Suppressor macrophage treated with lipopolysaccharide for 4 hours (primary cell): ENCODE measurements around the gene RBMS1.
"Not testable (repeated sequence)": the region's sequence is repeated elsewhere in the genome, so short reads cannot be mapped to it uniquely, and the experiment has no call there.

Source experiments
- DNase-seq: peaks from one replicate; pipeline ENCODE4 v3.0.0-alpha.2; 2020

Gene RBMS1

DNA sequence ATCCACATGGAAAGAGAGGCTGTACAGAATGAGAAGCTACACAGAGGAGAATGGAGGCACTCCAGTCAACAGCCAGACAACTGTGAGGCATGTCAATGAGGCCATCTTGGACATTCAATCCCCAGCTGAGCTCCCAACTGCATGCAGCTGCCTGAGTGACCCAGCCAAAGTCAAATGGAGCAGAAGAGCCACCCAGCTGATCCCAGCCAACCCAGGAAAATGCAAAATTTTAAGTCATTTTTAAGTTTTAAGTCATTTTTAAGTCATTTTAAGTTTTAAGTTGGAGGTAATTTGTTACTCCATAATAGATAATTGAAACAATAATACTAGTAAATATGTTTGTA lies 63.6 kb downstream of the RBMS1 start:
- DNase-seq = no peak

DNA sequence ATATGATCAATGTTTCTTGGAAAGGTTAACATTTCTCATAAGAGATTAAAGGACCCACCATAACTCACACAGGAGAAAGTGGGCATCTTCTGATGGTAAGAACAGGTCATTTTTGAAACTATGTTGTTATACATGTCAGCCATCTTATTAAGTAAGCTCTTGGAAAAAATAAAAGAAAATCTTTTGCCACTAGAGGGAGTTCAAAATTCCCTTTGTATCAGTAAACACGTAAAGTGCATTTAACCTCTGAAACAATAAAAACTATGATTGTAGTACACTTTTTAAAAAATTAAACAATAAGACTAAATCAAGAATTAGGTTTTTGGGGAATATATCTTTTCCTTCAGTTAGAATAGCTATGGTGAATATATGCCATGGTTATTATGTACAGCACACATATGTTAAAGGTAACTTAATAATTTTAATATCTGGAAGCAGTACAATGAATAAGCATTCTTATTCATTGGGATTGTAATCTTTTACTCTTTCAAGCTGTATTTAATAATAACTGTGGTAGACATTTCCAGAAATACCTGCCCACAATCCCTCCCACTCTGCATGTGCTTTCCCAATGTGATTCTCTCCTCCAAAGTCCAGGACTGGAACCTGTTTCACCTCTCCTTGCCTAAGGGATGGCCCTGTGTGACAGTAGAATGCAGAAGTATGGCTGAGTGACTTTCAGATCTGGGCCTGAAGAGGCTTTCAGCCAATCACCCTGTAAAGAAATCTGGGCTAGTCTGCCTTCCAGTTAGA lies 64.2 kb downstream of the RBMS1 start:
- DNase-seq = peak; percentile 81

DNA sequence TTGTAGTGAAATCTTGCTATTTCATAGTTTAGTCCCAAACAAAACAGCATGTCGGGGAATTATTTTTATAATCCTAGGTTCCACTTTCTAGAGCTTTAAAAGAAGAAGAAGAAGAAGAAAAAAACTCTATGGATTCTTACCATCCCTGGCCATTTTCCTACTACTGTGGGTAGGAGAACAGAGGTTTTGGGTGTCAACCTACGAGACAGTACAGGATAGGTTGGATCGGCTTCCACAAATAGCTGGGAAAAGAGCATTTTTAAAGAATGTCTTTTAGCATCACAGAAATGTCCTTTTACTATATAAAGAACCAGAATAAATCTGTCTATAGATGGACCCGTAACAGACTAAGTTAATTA lies 65.2 kb downstream of the RBMS1 start:
- DNase-seq = no peak

DNA sequence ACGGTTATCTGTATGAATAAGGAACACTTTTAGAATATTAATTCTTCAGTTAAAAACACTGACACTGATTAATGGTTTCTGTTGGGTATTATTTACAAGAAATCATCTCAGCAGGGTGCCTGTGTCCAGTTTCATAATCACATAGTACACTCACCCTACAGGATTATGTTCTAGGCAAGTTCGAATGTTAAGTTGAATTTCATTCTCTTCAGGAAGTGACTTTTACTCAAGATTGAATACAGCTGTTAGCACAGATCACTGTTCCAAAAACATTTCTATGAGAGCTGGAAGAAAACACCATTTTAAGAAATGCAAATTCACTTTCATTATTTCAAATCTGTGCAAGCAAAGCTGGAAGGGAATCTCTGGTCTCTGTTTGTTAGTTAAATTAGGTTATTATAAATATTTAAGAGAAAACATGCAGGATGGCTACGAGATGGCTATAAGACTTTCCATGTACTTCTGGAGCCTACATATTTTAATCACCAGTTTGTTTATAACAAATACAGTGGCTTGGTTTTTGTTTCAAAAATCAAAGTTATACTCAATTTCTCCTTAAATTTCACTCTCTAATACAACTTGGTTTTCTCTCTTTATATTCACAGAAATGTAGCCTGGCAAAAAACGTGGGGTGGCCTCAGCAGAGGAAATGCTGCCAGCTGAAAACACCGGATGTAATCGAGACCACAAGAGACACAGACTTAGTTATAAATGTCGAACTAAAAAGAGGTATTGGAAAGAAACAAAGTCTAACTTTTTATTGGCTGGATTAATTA lies 65.8 kb downstream of the RBMS1 start:
- DNase-seq = peak; percentile 67

DNA sequence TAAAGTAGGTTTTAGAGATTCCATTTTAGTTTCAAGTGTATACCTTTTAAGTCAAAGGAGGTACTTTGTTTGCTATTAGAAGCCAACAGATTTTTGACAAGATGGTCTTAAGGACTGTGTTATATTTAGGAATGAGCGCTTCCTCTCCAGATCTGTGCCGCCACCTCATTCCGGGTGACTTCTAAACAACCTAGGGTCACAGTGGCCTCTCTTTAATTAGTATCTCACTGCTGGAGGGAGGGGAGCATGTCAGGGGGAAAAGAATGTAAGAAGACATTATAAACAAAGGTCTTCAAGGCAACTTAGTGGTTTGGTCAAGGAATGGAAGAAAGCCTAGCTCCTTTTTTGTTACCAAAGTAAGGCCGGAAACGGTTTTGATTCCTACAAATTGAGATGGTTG lies 67.0 kb downstream of the RBMS1 start:
- no peak for DNase-seq

DNA sequence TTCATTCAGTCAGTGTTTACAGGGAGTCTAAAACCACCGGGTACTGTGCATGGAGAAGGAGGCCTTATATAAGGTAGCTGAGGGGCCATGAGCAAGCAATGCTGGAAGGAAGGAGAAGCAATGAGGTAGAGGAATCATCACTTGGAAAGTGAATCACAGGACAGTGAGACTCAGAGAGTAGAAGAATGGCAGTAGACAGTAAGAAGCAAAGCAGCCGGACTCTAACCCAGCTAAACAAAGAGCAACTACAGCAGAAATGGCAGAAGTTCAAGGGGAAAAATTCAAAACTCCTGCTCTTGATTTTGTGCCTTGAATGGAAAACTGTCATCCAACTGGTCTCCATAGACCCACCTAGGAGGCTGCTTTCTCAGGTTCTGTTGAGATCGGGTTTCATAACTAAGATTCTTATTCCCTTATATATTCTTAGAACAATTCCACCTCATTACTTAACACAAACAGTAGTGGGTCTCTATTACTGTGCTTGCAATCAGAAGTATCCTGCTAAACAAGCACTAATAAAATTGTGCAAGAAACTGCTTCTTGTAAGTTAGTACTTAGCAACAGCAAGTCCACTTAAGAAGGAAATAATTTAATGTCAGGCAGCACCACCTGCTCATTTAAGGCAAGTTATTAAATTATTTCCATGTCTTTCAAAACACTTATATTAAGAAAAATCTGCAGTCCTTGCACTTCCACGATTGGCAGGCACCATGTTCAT lies 68.0 kb downstream of the RBMS1 start:
- DNase-seq = no peak

DNA sequence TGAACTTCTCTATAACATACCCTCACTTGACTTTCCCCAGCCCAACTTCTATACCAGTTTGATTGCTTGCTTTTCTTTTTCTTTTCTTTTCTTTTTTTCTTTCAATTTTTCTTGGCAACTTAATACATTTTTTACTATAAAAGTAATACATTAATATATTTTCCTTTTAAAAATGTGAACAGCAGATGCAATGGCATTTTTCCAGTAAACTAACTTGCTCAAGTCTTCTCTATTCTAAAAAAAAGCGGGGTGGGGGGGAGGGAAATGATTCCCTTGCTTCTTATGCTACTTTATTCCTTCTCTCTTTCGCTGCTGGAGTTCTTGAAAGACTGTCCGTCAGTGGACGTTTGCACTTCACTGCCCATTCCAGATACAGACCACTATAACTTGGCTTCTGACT lies 70.5 kb downstream of the RBMS1 start:
- no peak for DNase-seq

DNA sequence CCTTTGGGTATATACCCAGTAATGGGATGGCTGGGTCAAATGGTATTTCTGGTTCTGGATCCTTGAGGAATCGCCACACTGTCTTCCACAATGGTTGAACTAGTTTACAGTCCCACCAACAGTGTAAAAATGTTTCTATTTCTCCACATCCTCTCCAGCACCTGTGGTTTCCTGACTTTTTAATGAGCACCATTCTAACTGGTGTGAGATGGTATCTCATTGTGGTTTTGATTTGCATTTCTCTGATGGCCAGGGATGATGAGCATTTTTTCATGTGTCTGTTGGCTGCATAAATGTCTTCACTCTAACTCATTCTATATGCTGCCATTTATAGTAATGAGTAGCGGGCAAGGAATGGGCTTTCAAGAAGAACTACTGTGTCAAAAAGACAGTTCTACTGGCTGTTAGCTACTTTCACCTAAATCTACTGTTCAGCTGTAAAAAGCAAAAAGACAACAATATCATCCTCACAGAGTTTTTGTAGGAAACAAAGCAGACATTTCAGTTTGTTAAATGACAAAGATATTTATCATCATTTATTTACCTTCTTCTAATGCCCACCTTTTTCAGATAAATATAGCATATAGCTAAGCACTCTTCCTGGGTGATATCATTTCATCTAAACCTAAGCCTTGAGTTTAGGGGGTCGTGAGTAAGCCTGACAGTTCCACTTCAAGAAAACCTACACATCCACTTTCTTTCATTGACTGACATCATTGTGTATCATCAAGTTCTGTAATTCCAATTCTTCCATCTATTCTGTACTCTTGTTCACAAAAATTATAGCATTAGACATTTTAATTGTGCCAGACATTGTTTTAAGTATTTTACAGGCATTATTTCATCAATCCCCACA lies 71.7 kb downstream of the RBMS1 start:
- DNase-seq = not testable (repeated sequence)

DNA sequence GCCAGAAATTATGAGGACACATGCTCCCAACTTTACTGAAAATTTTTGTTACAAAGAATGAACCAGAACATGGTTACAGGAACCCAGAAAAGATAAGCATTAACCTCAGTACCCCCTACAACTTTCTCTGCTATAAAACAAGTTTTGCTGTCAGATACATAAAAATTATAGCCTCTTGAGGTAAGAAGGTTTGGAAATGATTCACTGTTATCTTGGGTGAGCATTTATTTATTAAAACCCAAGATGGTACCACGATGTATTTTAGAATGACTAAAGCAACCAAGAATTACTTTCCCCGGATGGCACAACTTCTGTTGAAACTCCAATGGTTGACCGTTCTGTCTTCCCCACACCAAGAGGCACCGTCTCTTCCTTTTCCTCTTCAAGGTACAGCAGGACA lies 72.9 kb downstream of the RBMS1 start:
- no peak for DNase-seq

DNA sequence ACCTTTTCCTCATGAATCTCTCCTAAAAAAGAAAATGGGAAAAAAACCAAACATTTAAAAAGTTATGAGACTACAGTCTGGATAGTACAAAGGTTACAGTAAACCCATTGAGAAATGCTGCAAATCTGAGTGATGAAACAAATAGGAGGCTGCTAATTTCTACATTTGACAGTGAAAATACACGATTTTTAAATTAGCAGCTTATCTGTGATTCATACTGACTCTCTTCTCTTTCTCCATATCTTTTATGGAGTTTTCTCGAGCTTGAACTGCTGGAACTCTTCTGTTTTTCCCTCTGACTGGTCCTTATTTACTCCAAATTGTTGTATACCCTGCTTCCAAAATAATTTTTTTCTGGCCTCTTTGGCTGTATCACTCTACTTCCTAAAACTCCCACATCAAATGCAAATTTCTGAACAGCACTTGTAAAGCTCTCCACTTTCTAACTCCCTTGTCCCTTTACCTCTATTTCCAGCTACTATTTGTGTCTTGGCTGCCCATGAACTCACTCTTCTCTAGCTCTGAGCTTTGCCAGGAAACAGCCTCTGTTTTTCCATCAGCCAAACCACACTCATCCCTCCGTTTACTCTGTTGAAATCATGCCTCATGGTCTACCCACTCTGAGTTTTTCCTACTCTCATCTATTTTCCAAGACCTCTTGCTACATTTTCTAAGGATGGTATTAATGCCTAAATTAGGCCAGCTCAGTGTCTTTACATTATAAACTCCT lies 73.7 kb downstream of the RBMS1 start:
- peak; percentile 43 for DNase-seq

DNA sequence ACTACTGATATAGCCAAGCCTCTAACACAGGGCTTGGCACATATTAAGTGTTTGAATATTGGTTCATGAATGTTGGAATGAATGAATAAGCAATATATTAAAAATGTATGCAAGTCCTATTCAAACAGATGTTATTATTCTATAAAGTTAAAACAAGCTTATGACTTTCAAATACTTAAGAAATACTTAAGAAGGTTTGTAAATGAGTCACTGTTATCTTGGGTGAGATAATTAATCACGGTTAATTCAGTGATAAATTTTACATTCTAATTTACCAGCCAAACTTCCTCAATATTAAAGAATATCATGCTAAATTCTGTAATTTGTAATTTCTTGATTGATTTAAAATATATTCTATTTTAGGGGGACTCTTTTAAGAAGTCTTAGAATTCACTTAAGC lies 74.8 kb downstream of the RBMS1 start:
- DNase-seq = no peak

DNA sequence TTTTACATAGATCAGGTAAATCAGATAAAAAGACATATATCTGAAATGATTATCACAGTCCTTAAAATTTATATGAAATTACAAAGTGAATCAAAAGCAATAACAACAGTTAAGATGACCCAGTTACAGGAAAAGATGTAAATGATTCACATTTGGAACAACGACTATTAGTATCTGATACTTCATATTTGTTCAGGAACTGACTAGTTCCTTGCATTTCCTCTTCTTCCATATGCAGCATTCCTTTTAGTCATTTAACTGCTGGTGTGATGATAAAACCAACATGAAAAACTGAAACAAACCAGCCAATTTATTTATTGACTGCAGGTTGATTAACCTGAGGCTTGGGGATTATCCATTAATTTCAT lies 75.2 kb downstream of the RBMS1 start:
- no peak for DNase-seq

DNA sequence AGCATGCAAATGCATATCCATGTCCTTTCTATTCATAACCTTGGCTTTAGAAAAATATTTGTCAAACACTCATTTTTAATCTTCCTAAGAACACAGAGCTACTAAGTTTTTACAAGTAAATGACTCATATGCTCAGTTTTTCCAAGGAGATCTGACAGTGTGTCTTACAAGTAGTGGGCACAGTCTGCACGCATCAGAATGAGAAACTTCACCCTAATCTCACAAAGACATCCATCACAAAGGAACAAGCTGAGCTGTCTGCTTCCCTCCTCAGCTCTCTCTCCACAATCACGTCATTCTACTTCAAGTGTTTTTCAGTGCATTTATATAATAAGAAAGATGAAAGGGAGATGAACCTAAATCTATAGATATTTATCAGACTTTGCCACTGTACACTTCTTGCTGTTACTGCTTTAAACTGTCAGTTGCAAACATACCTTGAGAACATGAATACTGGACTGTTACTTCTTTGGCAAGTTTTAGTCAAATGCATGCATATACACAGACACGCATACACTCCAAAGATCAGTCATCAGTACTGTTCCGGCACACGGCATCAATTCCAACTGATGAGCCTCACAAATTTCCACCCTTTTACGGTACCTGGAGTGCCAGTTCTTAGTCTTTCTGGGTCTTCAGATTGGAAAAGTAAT lies 75.7 kb downstream of the RBMS1 start:
- no peak for DNase-seq

DNA sequence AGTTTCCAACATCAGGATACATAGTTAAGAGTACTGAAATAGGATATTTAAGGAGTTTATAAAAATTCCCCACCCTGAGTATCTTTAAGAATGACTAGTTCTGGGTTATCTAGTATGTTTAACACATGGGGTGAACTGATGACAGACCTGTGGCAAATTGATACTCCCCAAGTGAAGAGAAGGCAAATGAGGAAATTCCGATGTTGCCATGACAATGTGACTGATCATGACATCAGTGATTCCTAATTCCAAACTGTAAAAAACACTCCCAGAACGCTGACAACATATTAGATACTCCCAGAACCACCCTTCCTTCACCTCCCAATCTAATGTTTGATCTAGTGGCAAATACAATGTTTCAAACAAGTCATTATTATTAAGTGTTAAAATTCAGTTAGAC lies 77.6 kb downstream of the RBMS1 start:
- DNase-seq = peak; percentile 52

DNA sequence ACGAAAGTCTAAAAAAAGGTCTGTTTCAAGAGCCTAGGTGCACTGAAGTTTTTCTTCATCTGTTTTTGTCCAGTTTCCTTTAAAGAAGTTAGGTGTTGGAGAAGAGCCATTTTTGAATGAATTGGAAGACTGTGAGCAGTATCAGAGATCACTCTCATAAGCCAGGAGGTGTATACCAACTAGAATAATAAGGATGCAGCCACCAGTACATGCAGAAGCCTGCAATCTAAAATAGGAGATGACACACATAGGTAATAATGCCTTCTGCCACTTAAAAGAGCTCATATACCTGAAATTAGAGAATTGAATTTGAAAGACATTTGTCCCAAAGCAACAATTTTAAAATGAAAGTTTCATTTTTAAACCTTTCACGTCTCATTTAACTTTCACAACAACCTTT lies 81.7 kb downstream of the RBMS1 start:
- DNase-seq = no peak

DNA sequence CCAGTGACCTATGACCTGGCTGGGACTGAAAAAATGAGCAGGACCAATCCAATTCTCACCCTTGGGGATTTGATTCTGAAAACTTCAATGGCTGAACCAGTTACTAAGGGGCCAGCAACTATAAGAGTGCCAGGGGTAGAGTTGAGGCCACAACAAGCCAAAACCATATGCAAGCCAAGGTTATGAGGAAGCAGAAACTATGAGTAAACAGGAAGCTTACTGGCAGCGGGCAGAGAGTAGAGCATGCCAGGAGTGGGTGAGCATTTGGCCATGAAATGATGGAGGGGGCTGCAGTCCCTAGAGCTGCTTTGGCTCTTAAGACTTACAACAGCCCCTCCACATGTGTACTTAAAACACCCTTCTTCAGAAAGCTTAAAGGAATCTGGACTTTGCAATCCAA lies 82.4 kb downstream of the RBMS1 start:
- peak; percentile 70 for DNase-seq

DNA sequence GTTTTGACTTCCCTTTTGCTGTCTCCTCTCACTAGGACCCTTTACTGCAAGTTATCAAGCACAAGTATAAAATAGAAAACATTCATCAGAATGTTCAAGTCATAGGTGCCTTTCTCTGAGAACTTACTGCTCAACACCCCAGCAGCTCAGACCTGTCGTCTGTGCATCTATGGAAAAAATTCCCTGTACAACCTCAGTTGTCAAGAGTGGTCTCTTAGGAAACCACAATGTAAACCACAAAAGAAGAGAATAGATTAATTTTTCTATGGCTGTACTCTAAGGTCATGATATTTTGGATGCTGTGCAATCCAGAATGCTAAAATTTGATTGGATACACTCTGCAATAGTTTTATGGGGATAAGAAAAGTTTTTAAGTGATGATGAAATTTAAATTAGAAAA lies 84.1 kb downstream of the RBMS1 start:
- no peak for DNase-seq

DNA sequence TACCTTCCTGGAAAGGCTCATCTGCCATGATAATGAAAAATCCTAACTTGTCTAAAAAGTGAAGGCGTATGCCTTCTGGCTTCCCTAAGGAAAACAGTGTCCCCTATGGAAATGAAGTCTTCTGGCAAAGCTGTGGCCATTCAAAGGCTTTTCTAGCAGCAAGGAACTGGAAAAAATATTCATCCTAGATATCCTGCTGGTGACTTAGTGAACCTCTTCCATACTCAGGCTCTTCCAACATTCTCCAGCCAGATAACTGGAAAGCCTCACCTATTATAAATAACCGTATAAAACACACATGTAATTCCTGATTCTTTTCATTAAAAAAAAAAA lies 84.7 kb downstream of the RBMS1 start:
- DNase-seq = no peak

DNA sequence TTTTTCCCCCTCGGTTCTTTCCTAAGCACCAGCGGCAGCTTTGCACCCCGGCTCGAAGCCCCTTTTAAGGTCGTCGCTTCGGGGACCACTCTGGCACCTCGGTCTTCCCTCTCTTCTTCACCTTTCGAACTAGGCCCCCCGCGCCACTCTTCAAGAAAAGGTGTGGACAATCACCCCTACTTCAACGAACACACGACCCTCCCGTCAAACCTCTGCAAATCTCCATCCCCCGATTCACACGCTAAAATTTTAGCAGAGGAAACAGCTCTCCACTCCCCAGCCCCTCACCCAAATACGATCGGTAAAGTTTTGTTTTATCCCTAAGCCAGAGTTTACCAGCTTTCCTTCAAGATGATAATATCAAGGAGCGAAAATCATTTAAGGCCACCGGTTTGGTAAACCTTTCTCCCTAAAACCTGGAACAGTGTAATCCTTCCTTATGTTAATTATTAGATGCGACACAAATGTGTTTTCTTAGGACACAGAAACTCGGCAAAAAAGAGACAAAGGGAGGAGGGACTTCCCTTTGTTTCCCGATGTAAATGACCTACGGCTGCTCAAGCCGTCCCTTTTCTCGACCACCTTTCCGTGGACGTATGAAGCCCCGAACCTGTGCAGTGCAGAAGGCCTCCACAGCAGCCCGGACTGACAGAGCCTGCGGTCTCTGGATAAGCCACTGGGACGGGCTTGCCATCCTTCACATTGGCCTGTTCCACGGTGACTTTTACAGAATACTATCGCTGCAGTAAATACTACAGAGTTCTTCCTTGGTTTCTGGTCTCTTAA lies 85.2 kb downstream of the RBMS1 start:
- no peak for DNase-seq

DNA sequence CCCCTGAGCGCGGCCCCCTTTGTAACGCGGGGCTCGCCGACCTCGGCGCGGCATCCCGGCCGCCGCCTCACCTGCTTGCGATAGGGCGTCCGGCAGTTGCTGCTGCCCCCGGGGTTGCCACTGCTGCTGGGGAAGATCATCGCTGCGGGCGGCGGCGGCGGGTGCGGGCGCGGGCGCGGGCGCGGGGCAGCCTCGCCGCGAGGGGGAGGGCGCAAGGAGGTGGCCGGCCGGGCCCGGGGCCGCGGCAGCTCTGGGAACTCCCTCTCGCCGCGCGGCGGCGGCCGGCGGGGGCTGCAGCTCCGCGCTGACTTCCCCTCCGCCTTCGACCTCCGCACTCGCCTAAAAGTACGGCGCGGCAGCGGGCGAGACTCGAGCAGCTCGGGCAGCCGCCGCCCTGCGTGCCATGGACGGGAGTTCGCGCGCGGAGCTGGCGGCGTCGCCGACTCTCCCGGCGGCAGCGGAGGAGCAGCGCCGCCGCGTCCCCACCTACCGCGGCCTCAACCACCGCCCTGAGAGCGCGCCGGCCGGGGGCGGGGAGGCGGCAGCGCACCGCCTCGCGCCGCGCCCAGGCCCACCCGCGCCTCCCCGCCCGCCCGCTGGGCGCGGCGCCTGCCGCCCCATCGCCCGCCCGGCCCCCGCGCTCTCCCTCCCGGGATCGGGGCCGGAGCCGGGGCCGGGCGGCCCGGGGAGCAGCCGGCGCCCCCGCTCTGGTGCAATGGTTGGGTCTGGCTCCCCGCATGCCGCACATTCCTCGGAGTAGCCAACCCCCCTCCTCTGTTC lies 86.0 kb downstream of the RBMS1 start:
- DNase-seq = peak; percentile 75
